Mesenchymal stem cell (in vitro differentiated cells and primary cell): ENCODE results near the gene EWSR1.

Source experiments
- DNase-seq: peaks from one replicate; pipeline ENCODE4 v3.0.0-alpha.2; 2013
- H2AFZ ChIP-seq: one replicate; pipeline ENCODE4 v1.6.1; 2013; ENCODE audit warnings: low read depth, mild to moderate bottlenecking, control low read depth, inconsistent platforms, low read length, moderate library complexity
- H2AK5ac ChIP-seq: 2 replicates; pipeline ENCODE4 v1.6.1; 2013; ENCODE audit warnings: low read length, moderate library complexity, mild to moderate bottlenecking, inconsistent platforms; ENCODE audit not compliant: severe bottlenecking
- H2BK120ac ChIP-seq: one replicate; pipeline ENCODE4 v1.6.1; 2013; ENCODE audit warnings: low read depth, mild to moderate bottlenecking, inconsistent platforms, low read length, moderate library complexity
- H2BK12ac ChIP-seq, 2 experiments: one replicate each; pipeline ENCODE4 v1.6.1; 2013; ENCODE audit warnings: inconsistent platforms in 2 of 2, low read length in 2 of 2, mild to moderate bottlenecking in 2 of 2, moderate library complexity in 2 of 2, control low read depth in 1 of 2
- H2BK15ac ChIP-seq: one replicate; pipeline ENCODE4 v1.6.1; 2013; ENCODE audit warnings: mild to moderate bottlenecking, low read depth, inconsistent platforms; ENCODE audit not compliant: poor library complexity, severe bottlenecking
- H2BK5ac ChIP-seq: 2 replicates; pipeline ENCODE4 v1.6.1; 2013; ENCODE audit warnings: low read depth, mild to moderate bottlenecking, low read length, control low read depth, inconsistent platforms; ENCODE audit not compliant: poor library complexity, severe bottlenecking
- H3K14ac ChIP-seq, 2 experiments: one replicate each; pipeline ENCODE4 v1.6.1; 2013; ENCODE audit warnings: inconsistent platforms in 2 of 2, low read length in 2 of 2, control low read depth in 1 of 2, mild to moderate bottlenecking in 1 of 2, moderate library complexity in 1 of 2
- H3K18ac ChIP-seq, 2 experiments: one replicate each; pipeline ENCODE4 v1.6.1; 2013; ENCODE audit warnings: inconsistent platforms in 2 of 2, low read length in 2 of 2, control low read depth in 1 of 2, low read depth in 1 of 2, mild to moderate bottlenecking in 1 of 2
- H3K23ac ChIP-seq, 2 experiments: one replicate each; pipeline ENCODE4 v1.6.1; 2013; ENCODE audit warnings: inconsistent platforms in 2 of 2, low read length in 2 of 2, mild to moderate bottlenecking in 2 of 2, moderate library complexity in 2 of 2, control low read depth in 1 of 2
- H3K27ac ChIP-seq: 2 replicates; pipeline ENCODE4 v1.5.1; 2013; ENCODE audit warnings: mild to moderate bottlenecking, moderate library complexity, low read length, control low read depth, inconsistent platforms; ENCODE audit not compliant: poor library complexity, severe bottlenecking
- H3K27me3 ChIP-seq, 2 experiments: 2 replicates each; pipeline versions ENCODE4 v1.6.1 to v1.7.0; 2013; ENCODE audit warnings: low read length in 2 of 2, mild to moderate bottlenecking in 2 of 2, moderate library complexity in 2 of 2, control low read depth in 1 of 2, inconsistent platforms in 1 of 2; ENCODE audit not compliant: control insufficient read depth in 1 of 2, insufficient read depth in 1 of 2
- H3K36me3 ChIP-seq, 2 experiments: 2 replicates each; pipeline versions ENCODE4 v1.6.1 to v1.7.0; 2013; ENCODE audit warnings: low read length in 2 of 2, control low read depth in 1 of 2, inconsistent platforms in 1 of 2, low read depth in 1 of 2, mild to moderate bottlenecking in 1 of 2; ENCODE audit not compliant: insufficient read depth in 2 of 2, control insufficient read depth in 1 of 2
- H3K4ac ChIP-seq, 2 experiments: one replicate each; pipeline ENCODE4 v1.6.1; 2013; ENCODE audit warnings: inconsistent platforms in 2 of 2, low read length in 2 of 2, mild to moderate bottlenecking in 2 of 2, moderate library complexity in 2 of 2, control low read depth in 1 of 2, low read depth in 1 of 2
- H3K4me1 ChIP-seq: 2 replicates; pipeline ENCODE4 v1.6.1; 2013; ENCODE audit warnings: low read depth, low read length, control low read depth; ENCODE audit not compliant: control insufficient read depth, insufficient read depth
- H3K4me2 ChIP-seq: 2 replicates; pipeline ENCODE4 v1.6.1; 2013; ENCODE audit warnings: low read length, mild to moderate bottlenecking, inconsistent platforms; ENCODE audit not compliant: poor library complexity, severe bottlenecking
- H3K4me3 ChIP-seq, 2 experiments: 2 replicates each; pipeline versions ENCODE4 v1.5.1 to v1.7.0; 2013; ENCODE audit warnings: low read length in 2 of 2, mild to moderate bottlenecking in 2 of 2, control low read depth in 1 of 2, low read depth in 1 of 2; ENCODE audit not compliant: insufficient read depth in 1 of 2
- H3K79me1 ChIP-seq: replicated peaks from 2 replicates; pipeline ENCODE4 v1.6.1; 2013; ENCODE audit warnings: mild to moderate bottlenecking, control low read depth, low read length, inconsistent platforms; ENCODE audit not compliant: poor library complexity, severe bottlenecking
- H3K9ac ChIP-seq: 2 replicates; pipeline ENCODE4 v1.7.0; 2013; ENCODE audit warnings: mild to moderate bottlenecking, low read length, moderate library complexity
- H3K9me3 ChIP-seq: 2 replicates; pipeline ENCODE4 v1.7.0; 2013; ENCODE audit warnings: mild to moderate bottlenecking, low read length; ENCODE audit not compliant: control insufficient read depth
- H4K8ac ChIP-seq: one replicate; pipeline ENCODE4 v1.6.1; 2013; ENCODE audit warnings: inconsistent platforms, mild to moderate bottlenecking, low read length, moderate library complexity
- H4K91ac ChIP-seq: one replicate; pipeline ENCODE4 v1.6.1; 2013; ENCODE audit warnings: mild to moderate bottlenecking, low read length, inconsistent platforms
- WGBS: methylation state at CpG from one replicate; pipeline ENCODE4 v1.1.7; 2013; ENCODE audit warnings: mixed read lengths; 5-methylcytosine and 5-hydroxymethylcytosine counted together

The EWSR1 gene

DNA sequence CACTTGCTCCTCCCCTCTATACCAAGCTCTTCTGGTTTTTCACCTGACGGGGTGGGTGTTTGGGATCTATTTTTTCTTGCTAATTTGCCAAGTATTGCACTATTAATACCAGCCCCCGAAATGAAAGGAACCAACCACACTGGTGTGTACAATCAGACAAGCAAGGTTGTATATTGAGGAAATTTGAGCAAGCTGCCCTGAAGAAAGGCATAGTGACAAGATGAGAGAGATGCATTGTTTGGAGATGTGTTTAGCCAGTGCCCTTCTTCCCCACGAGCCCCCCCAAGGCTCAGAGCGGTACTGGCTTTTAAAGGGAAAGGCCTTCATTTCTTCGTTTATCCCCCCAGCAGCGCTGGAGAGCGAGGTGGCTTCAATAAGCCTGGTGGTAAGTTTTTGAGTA lies 23.1 kb downstream of the EWSR1 start:
- H2BK120ac ChIP-seq, result no peak overlapping the region
- no peak for DNase-seq
- H2AK5ac ChIP-seq, result no peak overlapping the region

DNA sequence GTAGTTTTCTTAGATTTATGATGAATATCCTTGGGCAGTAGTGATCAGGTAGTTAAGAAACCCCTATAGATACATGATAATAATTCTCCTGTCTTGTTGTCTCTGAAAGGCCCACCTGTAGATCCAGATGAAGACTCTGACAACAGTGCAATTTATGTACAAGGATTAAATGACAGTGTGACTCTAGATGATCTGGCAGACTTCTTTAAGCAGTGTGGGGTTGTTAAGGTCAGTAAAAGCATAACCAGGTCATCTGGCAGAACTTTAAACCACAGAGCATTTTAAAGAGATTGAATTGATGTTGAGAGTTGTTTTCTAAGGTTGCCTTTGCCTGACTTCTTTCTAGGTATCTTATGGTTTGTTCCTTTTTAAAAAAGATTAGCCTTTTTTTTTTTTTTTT lies 24.3 kb downstream of the EWSR1 start:
- no peaks in the 10 kb centered on the region for H3K27me3 ChIP-seq
- H3K36me3 ChIP-seq, result peaks cover 48 to 98% of the 10 kb centered on the region in 2 experiments
- no peak overlapping the region for H2AFZ ChIP-seq
- H3K18ac ChIP-seq, result no peak overlapping the region
- no peak overlapping the region for H3K9ac ChIP-seq
- H3K14ac ChIP-seq, result no peak overlapping the region
- H3K4me2 ChIP-seq, result no peak overlapping the region
- H4K91ac ChIP-seq, result no peak overlapping the region
- H2BK15ac ChIP-seq, result no peak overlapping the region
- no peak overlapping the region for H4K8ac ChIP-seq
- no peak for DNase-seq
- H3K79me1 ChIP-seq, result peaks cover 13% of the 10 kb centered on the region
- no peak overlapping the region for H2BK12ac ChIP-seq
- no peak overlapping the region for H2BK120ac ChIP-seq
- no peak overlapping the region for H2BK5ac ChIP-seq
- H3K9me3 ChIP-seq, result no peaks in the 10 kb centered on the region
- no peak overlapping the region for H3K4me3 ChIP-seq
- no peak overlapping the region for H3K4ac ChIP-seq
- H3K23ac ChIP-seq, result no peak overlapping the region
- H2AK5ac ChIP-seq, result no peak overlapping the region
- H3K27ac ChIP-seq, result no peak overlapping the region
- H3K4me1 ChIP-seq, result no peaks in the 10 kb centered on the region

More for the DNA sequence above, 23.1 kb downstream of the EWSR1 start:
- Histone ChIP-seq H4K91ac (no peak overlapping the region), H3K18ac (no peak overlapping the region), H2BK5ac (no peak overlapping the region), H3K79me1 (peaks cover 13% of the 10 kb centered on the region), H3K27me3 (no peaks in the 10 kb centered on the region), H3K23ac (no peak overlapping the region), H3K14ac (no peak overlapping the region), H3K4ac (no peak overlapping the region), H2BK15ac (no peak overlapping the region), H2BK12ac (no peak overlapping the region), H3K9me3 (no peaks in the 10 kb centered on the region), H3K9ac (no peak overlapping the region), H3K4me3 (no peak overlapping the region), H3K27ac (no peak overlapping the region), H4K8ac (no peak overlapping the region), H3K4me1 (no peaks in the 10 kb centered on the region), H3K4me2 (no peak overlapping the region), H3K36me3 (peaks cover 47 to 98% of the 10 kb centered on the region in 2 experiments), H2AFZ (no peak overlapping the region)
- 90% methylated on average over 6 of the region's 7 CpGs for WGBS

DNA sequence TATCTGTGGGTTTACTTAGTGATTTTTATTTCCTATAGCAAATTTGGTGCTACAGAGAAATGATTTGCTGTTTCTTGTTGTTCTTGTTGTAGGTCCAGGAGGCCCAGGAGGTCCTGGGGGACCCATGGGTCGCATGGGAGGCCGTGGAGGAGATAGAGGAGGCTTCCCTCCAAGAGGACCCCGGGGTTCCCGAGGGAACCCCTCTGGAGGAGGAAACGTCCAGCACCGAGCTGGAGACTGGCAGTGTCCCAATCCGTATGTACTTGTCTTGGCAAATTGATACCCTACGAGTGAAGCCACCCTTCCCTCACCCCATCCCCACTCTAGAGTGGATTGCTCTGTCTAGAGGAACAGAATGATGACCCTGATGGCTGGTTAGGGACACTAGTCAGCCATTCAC lies 30.6 kb downstream of the EWSR1 start:
- Histone ChIP-seq H3K36me3 (peaks cover 73 to 79% of the 10 kb centered on the region in 2 experiments), H3K4me3 (no peak overlapping the region), H3K4me2 (no peak overlapping the region), H3K4me1 (peaks cover 9% of the 10 kb centered on the region), H2BK5ac (no peak overlapping the region), H3K14ac (no peak overlapping the region), H3K79me1 (peaks cover 13% of the 10 kb centered on the region), H3K27ac (no peak overlapping the region), H3K18ac (no peak overlapping the region), H2BK12ac (no peak overlapping the region), H2BK15ac (no peak overlapping the region), H2AK5ac (no peak overlapping the region), H3K27me3 (no peaks in the 10 kb centered on the region), H2AFZ (no peak overlapping the region), H3K9ac (no peak overlapping the region), H4K8ac (no peak overlapping the region), H2BK120ac (no peak overlapping the region), H4K91ac (no peak overlapping the region), H3K9me3 (no peaks in the 10 kb centered on the region), H3K23ac (no peak overlapping the region), H3K4ac (no peak overlapping the region)
- no peak for DNase-seq
- WGBS, result 92% methylated on average over 7 of the region's 8 CpGs

DNA sequence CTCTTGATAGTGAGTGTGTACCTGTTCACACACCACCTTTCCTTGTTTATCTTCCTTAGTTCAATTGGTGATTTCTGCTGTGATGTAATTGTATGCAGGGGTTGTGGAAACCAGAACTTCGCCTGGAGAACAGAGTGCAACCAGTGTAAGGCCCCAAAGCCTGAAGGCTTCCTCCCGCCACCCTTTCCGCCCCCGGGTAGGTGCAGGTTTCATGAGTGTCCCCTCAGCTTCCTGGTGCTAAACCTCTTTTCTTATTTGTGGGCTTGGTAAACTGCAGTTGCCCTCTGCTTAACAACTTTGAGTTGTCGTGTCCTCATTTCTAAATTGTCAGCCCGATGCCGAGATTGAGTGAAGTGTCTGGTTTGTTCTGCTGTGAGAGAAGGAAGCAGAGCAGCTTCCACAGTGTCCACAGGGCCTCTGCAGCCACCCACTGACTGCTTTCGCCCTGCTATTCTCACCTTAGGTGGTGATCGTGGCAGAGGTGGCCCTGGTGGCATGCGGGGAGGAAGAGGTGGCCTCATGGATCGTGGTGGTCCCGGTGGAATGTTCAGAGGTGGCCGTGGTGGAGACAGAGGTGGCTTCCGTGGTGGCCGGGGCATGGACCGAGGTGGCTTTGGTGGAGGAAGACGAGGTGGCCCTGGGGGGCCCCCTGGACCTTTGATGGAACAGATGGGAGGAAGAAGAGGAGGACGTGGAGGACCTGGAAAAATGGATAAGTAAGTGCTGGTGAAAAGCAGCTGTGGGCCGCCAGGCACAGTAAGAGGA lies 31.2 kb downstream of the EWSR1 start:
- H2BK12ac ChIP-seq, result no peak overlapping the region
- no peaks in the 10 kb centered on the region for H3K27me3 ChIP-seq
- H2BK15ac ChIP-seq, result no peak overlapping the region
- no peak overlapping the region for H2BK5ac ChIP-seq
- H4K8ac ChIP-seq, result no peak overlapping the region
- no peak for DNase-seq
- H3K18ac ChIP-seq, result no peak overlapping the region
- no peak overlapping the region for H3K14ac ChIP-seq
- no peak overlapping the region for H3K9ac ChIP-seq
- no peak overlapping the region for H3K27ac ChIP-seq
- H2BK120ac ChIP-seq, result no peak overlapping the region
- H3K79me1 ChIP-seq, result peaks cover 13% of the 10 kb centered on the region
- H2AK5ac ChIP-seq, result no peak overlapping the region
- H3K36me3 ChIP-seq, result peaks cover 67 to 72% of the 10 kb centered on the region in 2 experiments
- no peak overlapping the region for H3K4me2 ChIP-seq
- 97% methylated on average over 19 of the region's 19 CpGs for WGBS
- peaks cover 9% of the 10 kb centered on the region for H3K4me1 ChIP-seq
- H3K4ac ChIP-seq, result no peak overlapping the region
- H3K23ac ChIP-seq, result no peak overlapping the region
- no peaks in the 10 kb centered on the region for H3K9me3 ChIP-seq
- no peak overlapping the region for H3K4me3 ChIP-seq
- H2AFZ ChIP-seq, result no peak overlapping the region
- no peak overlapping the region for H4K91ac ChIP-seq
